ENCODE data around the gene GAS7. TPM values are rescaled to one million over a fixed set of nuclear protein-coding genes. Genes with fewer than 3 reads are reported as not detected.

The GAS7 gene
- total and polyA plus RNA-seq, 10 of the 15 experiments (the other 5 are each of a cell fraction or from before 2014, with no cell fraction given) = 2.3 to 53.4 (median 24.0) TPM

DNA sequence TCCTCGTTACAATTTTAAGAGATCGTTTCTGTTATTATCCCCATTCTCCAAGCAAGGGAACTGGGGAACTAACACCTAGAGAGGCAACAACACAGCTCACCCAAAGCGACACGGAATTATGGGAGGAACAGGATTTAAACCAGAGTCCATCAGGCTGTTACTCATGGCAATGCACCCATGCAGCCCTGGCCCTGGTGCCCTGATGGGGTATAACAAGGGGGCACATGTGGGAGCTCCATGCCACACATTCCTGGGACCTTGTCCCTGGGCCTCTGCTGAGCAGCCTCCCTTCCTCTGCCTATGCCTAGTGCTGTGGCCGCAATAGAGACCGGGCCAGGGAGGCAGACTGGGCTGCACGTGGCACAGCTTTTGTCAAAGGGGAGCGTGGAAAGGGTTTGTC, 280.1 kb downstream of the GAS7 start:
- in situ Hi-C loops (cut with MboI) (no loop called here), intact Hi-C loops (cut with micrococcal nuclease; ENCODE audit: unreplicated experiment) (no loop called here)
- H3K27ac ChIP-seq (ENCODE audit: control insufficient read depth, insufficient read depth) = no peak overlapping the region
- H3K4me2 ChIP-seq (ENCODE audit: control insufficient read depth, insufficient read depth) = no peak overlapping the region
- ATAC-seq (no peak), FAIRE-seq (no peak), DNase-seq (ENCODE audit: low read depth, low spot score) (no peak)
- no peaks in the 10 kb centered on the region for H4K20me1 ChIP-seq (ENCODE audit: control insufficient read depth, insufficient read depth)
- SMC1A ChIA-PET (ENCODE audit: uncharacterized antibody, unreplicated experiment) = no interaction called here
- H3K27me3 ChIP-seq (replicated peaks in 1 of 2; ENCODE audit: control insufficient read depth in 2 of 2, insufficient read depth in 2 of 2, low read length in 1 of 2) = no peaks in the 10 kb centered on the region
- CTCF ChIA-PET = interaction anchor here (0.6 to 1.3 kb wide), 2 partner anchors 71 to 696 kb away, joined by 3 to 5 read pairs; no protein-coding TSS in a partner anchor
- POLR2A ChIA-PET = no interaction called here
- no TSS peak for BruUV-seq (replicated peaks)
- 75% methylated on average over 8 of the region's 8 CpGs for WGBS (ENCODE audit: insufficient coverage, insufficient replicate concordance, low lambda C conversion rate, missing lambda C conversion rate)
- no peak overlapping the region for H3K4me3 ChIP-seq
- TF ChIP-seq IRF4 (IDR thresholded peaks at IDR 0.05; ENCODE audit: low read depth, low read length) (no peak), PAX5 (IDR thresholded peaks at IDR 0.05; ENCODE audit: borderline replicate concordance, low read depth, low read length) (no peak), LARP7 (IDR thresholded peaks at IDR 0.05) (no peak), ZNF207 (IDR thresholded peaks at IDR 0.05; ENCODE audit: borderline replicate concordance) (no peak), FOXM1 (IDR thresholded peaks at IDR 0.05; ENCODE audit: low read depth, low read length) (no peak), SUZ12 (IDR thresholded peaks at IDR 0.05; ENCODE audit: unreplicated experiment) (no peak), TCF7 (IDR thresholded peaks at IDR 0.05; ENCODE audit: borderline replicate concordance) (no peak), SMARCA5 (IDR thresholded peaks at IDR 0.05) (no peak), NFYB (IDR thresholded peaks at IDR 0.05; ENCODE audit: insufficient read depth, low read depth, low read length) (no peak)
- TF ChIP-seq, protein P1, sequence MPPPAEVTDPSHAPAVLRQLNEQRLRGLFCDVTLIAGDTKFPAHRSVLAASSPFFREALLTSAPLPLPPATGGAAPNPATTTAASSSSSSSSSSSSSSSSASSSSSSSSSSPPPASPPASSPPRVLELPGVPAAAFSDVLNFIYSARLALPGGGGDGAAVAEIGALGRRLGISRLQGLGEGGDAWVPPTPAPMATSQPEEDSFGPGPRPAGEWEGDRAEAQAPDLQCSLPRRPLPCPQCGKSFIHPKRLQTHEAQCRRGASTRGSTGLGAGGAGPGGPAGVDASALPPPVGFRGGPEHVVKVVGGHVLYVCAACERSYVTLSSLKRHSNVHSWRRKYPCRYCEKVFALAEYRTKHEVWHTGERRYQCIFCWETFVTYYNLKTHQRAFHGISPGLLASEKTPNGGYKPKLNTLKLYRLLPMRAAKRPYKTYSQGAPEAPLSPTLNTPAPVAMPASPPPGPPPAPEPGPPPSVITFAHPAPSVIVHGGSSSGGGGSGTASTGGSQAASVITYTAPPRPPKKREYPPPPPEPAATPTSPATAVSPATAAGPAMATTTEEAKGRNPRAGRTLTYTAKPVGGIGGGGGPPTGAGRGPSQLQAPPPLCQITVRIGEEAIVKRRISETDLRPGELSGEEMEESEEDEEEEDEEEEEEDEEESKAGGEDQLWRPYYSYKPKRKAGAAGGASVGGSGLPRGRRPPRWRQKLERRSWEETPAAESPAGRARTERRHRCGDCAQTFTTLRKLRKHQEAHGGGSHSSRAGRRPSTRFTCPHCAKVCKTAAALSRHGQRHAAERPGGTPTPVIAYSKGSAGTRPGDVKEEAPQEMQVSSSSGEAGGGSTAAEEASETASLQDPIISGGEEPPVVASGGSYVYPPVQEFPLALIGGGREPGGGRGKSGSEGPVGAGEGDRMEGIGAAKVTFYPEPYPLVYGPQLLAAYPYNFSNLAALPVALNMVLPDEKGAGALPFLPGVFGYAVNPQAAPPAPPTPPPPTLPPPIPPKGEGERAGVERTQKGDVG (CRISPR knock-in tag; IDR thresholded peaks at IDR 0.05) = no peak
- TF ChIP-seq, protein P2, sequence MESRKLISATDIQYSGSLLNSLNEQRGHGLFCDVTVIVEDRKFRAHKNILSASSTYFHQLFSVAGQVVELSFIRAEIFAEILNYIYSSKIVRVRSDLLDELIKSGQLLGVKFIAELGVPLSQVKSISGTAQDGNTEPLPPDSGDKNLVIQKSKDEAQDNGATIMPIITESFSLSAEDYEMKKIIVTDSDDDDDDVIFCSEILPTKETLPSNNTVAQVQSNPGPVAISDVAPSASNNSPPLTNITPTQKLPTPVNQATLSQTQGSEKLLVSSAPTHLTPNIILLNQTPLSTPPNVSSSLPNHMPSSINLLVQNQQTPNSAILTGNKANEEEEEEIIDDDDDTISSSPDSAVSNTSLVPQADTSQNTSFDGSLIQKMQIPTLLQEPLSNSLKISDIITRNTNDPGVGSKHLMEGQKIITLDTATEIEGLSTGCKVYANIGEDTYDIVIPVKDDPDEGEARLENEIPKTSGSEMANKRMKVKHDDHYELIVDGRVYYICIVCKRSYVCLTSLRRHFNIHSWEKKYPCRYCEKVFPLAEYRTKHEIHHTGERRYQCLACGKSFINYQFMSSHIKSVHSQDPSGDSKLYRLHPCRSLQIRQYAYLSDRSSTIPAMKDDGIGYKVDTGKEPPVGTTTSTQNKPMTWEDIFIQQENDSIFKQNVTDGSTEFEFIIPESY (IDR thresholded peaks at IDR 0.05) = no peak
- TF ChIP-seq, protein P3, sequence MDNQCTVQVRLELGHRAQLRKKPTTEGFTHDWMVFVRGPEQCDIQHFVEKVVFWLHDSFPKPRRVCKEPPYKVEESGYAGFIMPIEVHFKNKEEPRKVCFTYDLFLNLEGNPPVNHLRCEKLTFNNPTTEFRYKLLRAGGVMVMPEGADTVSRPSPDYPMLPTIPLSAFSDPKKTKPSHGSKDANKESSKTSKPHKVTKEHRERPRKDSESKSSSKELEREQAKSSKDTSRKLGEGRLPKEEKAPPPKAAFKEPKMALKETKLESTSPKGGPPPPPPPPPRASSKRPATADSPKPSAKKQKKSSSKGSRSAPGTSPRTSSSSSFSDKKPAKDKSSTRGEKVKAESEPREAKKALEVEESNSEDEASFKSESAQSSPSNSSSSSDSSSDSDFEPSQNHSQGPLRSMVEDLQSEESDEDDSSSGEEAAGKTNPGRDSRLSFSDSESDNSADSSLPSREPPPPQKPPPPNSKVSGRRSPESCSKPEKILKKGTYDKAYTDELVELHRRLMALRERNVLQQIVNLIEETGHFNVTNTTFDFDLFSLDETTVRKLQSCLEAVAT (IDR thresholded peaks at IDR 0.05) = no peak
- no peaks in the 10 kb centered on the region for H3K79me2 ChIP-seq (ENCODE audit: control insufficient read depth, insufficient read depth, low read length)
- no peaks in the 10 kb centered on the region for H3K4me1 ChIP-seq (ENCODE audit: control insufficient read depth, insufficient read depth, low read length)
- no peaks in the 10 kb centered on the region; a peak in 1 of 4 replicates for H3K36me3 ChIP-seq (ENCODE audit: control insufficient read depth in 2 of 2, insufficient read depth in 2 of 2, low read length in 1 of 2)
- no peak overlapping the region for H2AFZ ChIP-seq (ENCODE audit: control insufficient read depth, low read depth, low read length)
- RAD21 ChIA-PET (ENCODE audit: unreplicated experiment) = no interaction called here
- no peaks in the 10 kb centered on the region for H3K9me3 ChIP-seq (replicated peaks; ENCODE audit: control insufficient read depth, insufficient read depth, low read length)
- no peak overlapping the region for H3K9ac ChIP-seq (ENCODE audit: control insufficient read depth, insufficient read depth, low read length)
